SJCRH30 (cell line): Measurements from ENCODE around the gene WDCP. TPM values are rescaled to one million over a fixed set of nuclear protein-coding genes. Genes with fewer than 3 reads are reported as not detected.
A peak's percentile ranks its signal among the peaks of the same experiment; 100 is the strongest.
"Not testable (repeated sequence)": the region's sequence is repeated elsewhere in the genome, so short reads cannot be mapped to it uniquely, and the experiment has no call there.

Experiments
- DNase-seq, 2 experiments: peaks; one replicate each; pipeline ENCODE4 v3.0.0-alpha.2; 2015 to 2020
- H3K27ac ChIP-seq: fragments of 250-450 bp; sonication (Bioruptor Pico); 2 replicates; pipeline ENCODE4 v1.5.1; 2020; ENCODE audit warnings: mild to moderate bottlenecking, moderate library complexity
- H3K27me3 ChIP-seq: fragments of 250-450 bp; sonication (Bioruptor Pico); 2 replicates; pipeline ENCODE4 v1.5.1; 2020; ENCODE audit warnings: mild to moderate bottlenecking, moderate library complexity
- H3K36me3 ChIP-seq: fragments of 250-450 bp; sonication (Bioruptor Pico); 2 replicates; pipeline ENCODE4 v1.5.1; 2020; ENCODE audit warnings: mild to moderate bottlenecking, moderate library complexity
- H3K4me1 ChIP-seq: fragments of 250-450 bp; sonication (Bioruptor Pico); 2 replicates; pipeline ENCODE4 v1.5.1; 2020; ENCODE audit warnings: mild to moderate bottlenecking, moderate library complexity
- H3K4me3 ChIP-seq: fragments of 250-450 bp; sonication (Bioruptor Pico); 2 replicates; pipeline ENCODE4 v1.5.1; 2020; ENCODE audit warnings: mild to moderate bottlenecking, moderate library complexity
- H3K9me3 ChIP-seq: fragments of 250-450 bp; sonication (Bioruptor Pico); replicated peaks from 2 replicates; pipeline ENCODE4 v1.5.1; 2020; ENCODE audit warnings: mild to moderate bottlenecking, moderate library complexity
- total RNA-seq: library from RNA; depleted of rRNA; stranded (reverse); fragments of >200 nt; shearing (Covaris generic); gene quantifications from 2 replicates; pipeline ENCODE4 v1.2.3, GENCODE V29; 2014; rRNA removed

The WDCP gene, protein sequence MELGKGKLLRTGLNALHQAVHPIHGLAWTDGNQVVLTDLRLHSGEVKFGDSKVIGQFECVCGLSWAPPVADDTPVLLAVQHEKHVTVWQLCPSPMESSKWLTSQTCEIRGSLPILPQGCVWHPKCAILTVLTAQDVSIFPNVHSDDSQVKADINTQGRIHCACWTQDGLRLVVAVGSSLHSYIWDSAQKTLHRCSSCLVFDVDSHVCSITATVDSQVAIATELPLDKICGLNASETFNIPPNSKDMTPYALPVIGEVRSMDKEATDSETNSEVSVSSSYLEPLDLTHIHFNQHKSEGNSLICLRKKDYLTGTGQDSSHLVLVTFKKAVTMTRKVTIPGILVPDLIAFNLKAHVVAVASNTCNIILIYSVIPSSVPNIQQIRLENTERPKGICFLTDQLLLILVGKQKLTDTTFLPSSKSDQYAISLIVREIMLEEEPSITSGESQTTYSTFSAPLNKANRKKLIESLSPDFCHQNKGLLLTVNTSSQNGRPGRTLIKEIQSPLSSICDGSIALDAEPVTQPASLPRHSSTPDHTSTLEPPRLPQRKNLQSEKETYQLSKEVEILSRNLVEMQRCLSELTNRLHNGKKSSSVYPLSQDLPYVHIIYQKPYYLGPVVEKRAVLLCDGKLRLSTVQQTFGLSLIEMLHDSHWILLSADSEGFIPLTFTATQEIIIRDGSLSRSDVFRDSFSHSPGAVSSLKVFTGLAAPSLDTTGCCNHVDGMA
- total RNA-seq = 45.5 and 46.2 TPM in 2 replicates

DNA sequence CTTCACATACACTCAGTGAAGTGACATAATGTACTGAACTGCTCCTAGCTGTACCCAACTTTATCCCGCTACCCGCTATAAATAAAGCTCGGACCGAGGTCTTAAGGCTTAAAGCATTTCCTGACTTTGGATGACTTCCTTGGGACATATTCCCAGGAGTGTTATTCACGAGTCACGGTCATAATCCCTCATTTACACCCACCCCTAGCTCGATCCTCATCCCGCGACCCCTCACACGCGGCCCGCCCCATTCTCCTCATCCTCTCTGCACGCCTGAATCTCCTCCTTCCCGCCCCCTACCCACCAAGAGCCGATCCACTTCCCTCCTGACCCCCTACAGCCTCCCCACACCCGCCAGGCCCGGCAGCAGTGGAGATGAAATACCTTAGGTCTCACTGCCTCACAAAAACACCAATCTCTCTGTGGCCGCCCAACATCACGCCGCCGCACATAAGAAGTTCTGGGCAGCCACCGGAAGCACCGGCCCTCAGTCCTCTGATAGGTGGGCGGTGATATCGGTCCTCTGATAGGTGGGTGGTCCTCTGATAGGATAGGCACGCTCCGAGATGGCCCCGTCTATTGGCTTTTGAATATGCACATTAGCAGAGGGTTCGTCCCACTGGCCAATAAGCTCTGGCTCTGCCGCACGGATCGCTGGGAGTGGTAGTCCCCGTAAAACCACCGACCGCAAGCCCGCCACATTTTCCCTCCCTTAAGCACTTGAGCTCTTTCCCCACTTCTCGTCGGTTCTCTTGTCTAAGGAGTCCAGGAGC is at the start of gene WDCP:
TSS of gene WDCP (minus strand) at position 462 of the 773 bp plus-strand sequence. CDS start 7,897 bp downstream, outside the sequence.
- peak; percentile 100 for DNase-seq
- Histone ChIP-seq H3K36me3 (no peaks in the 10 kb centered on the region), H3K4me3 (peak within 1 kb of the TSS; percentile 71), H3K4me1 (no peaks in the 10 kb centered on the region), H3K27me3 (no peaks in the 10 kb centered on the region), H3K27ac (peak within 1 kb of the TSS; percentile 79), H3K9me3 (no peaks in the 10 kb centered on the region)

DNA sequence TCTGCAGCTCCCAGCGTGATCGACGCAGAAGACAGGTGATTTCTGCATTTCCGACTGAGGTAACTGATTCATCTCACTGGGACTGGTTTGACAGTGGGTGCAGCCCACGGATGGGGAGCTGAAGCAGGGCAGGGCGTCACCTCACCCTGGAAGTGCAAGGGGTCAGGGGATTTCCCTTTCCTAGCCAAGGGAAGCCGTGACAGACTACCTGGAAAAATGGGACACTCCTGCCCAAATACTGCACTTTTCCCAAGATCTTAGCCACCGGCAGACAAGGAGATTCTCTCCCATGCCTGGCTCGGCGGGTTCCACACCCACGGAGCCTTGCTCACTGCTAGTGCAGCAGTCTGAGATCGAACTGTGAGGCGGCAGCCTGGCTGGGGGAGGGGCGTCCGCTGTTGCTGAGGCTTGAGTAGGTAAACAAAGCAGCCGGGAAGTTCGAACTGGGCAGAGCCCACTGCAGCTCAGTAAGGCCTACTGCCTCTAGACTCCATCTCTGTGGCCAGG is 48.0 kb upstream of the WDCP start:
- not testable (repeated sequence) for DNase-seq, H3K4me3 ChIP-seq, H3K27ac ChIP-seq, H3K27me3 ChIP-seq, H3K9me3 ChIP-seq, H3K4me1 ChIP-seq, H3K36me3 ChIP-seq

DNA sequence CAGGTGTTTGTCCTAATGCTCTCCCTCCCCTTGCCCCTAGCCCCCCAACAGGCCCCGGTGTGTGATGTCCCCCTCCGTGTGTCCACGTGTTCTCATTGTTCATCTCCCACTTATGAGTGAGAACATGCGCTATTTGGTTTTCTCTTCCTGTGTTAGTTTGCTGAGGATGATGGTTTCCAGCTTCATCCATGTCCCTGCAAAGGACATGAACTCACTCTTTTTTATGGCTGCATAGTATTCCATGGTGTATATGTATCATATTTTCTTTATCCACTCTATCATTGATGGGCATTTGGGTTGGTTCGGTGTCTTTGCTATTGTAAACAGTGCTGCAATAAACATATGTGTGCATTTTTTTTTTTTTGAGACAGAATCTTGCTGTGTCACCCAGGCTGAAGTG is 46.1 kb upstream of the WDCP start:
- not testable (repeated sequence) for H3K27ac ChIP-seq, DNase-seq, H3K4me1 ChIP-seq, H3K9me3 ChIP-seq, H3K4me3 ChIP-seq, H3K27me3 ChIP-seq, H3K36me3 ChIP-seq

DNA sequence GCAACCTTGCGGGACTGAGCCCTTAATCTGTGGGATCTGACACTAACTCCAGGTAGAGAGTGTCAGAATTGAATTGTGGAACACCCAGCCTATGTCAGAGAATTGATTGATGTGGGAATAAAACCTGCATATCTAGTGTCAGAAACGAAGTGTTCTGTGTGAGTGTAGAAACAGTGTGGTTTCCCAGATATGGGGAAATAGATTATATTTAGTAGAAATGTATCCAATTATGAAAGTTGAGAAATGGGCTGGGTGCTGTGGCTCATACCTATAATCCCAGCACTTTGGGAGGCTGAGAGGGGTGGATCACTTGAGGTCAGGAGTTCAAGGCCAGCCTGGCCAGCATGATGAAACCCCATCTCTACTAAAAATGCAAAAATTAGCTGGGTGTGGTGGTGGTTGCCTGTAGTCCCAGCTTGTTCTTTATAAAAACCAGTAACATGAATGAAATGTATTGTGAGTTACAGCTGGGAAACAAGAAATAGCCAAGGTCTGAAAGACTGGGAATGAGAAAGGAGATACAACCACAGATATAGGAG is 41.7 kb upstream of the WDCP start:
- no peak for DNase-seq
- H3K4me1 ChIP-seq = peaks cover 3% of the 10 kb centered on the region; the same call in 1 of the 2 replicates
- no peak overlapping the region for H3K27ac ChIP-seq
- H3K36me3 ChIP-seq = no peaks in the 10 kb centered on the region
- no peaks in the 10 kb centered on the region for H3K9me3 ChIP-seq
- no peak overlapping the region for H3K4me3 ChIP-seq
- H3K27me3 ChIP-seq = no peaks in the 10 kb centered on the region

DNA sequence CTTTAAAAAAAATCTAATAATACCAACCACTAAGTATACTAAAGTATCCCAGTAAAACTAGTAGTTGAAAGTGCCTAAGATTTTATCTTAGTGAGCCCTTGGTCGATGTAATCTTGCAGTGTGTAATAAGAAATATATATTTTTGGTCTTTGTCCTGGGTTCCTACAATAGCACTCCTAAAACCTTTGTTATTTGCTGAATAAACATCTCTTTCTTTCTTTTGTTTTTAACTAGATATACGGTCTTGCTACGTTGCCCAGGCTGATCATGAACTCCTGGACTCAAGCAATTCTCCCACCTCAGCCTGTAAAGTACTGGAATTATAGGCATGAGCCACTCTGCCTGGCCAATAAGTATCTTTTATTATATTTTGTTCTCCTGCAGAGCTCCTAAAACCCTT is 39.8 kb upstream of the WDCP start:
- H3K4me3 ChIP-seq = no peak overlapping the region
- H3K27ac ChIP-seq = no peak overlapping the region
- no peaks in the 10 kb centered on the region for H3K27me3 ChIP-seq
- H3K36me3 ChIP-seq = peaks cover 6% of the 10 kb centered on the region
- no peaks in the 10 kb centered on the region for H3K9me3 ChIP-seq
- peaks cover 16% of the 10 kb centered on the region for H3K4me1 ChIP-seq
- no peak for DNase-seq

DNA sequence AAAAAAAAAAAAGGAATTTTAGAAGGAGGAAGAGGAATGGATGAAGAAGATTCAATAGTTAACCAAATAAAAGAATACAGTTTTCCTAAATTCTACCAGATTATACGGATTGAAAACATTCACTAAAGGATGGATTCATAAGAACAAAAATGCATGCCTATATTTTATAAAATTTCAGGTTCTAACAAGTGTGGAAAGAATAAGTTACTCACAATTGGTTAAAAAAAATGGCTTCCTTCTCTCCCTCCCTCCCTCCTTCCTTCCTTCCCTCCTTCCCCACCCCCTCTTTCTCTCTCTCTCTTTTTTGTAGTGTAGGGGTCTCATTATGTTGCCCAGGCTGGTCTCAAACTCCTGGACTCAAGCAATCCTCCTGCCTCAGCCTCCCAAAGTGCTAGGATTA is 39.0 kb upstream of the WDCP start:
- peaks cover 24% of the 10 kb centered on the region for H3K4me1 ChIP-seq
- DNase-seq = no peak
- no peak overlapping the region for H3K4me3 ChIP-seq
- H3K27ac ChIP-seq = no peak overlapping the region
- H3K27me3 ChIP-seq = no peaks in the 10 kb centered on the region
- H3K36me3 ChIP-seq = peaks cover 6% of the 10 kb centered on the region
- no peaks in the 10 kb centered on the region for H3K9me3 ChIP-seq

DNA sequence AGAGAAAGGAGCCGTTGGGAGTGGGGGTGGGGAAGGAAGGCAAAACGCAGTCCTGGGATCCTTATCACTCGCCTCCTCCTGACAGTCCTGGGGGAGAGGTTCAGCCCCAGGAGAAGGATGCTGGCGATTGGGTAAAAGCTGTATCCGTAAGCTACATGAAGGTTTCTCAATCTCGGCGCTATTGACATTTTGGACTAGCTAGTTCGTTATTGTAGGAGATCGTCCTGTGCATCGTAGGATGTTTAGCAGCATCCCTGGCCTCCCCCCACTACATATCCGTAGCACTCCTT is 38.0 kb upstream of the WDCP start:
- Histone ChIP-seq H3K36me3 (peaks cover 6% of the 10 kb centered on the region), H3K4me1 (peaks cover 31% of the 10 kb centered on the region), H3K4me3 (peak overlapping the region; percentile 73), H3K9me3 (no peaks in the 10 kb centered on the region), H3K27ac (peak overlapping the region; percentile 96), H3K27me3 (no peaks in the 10 kb centered on the region)
- no peak for DNase-seq

DNA sequence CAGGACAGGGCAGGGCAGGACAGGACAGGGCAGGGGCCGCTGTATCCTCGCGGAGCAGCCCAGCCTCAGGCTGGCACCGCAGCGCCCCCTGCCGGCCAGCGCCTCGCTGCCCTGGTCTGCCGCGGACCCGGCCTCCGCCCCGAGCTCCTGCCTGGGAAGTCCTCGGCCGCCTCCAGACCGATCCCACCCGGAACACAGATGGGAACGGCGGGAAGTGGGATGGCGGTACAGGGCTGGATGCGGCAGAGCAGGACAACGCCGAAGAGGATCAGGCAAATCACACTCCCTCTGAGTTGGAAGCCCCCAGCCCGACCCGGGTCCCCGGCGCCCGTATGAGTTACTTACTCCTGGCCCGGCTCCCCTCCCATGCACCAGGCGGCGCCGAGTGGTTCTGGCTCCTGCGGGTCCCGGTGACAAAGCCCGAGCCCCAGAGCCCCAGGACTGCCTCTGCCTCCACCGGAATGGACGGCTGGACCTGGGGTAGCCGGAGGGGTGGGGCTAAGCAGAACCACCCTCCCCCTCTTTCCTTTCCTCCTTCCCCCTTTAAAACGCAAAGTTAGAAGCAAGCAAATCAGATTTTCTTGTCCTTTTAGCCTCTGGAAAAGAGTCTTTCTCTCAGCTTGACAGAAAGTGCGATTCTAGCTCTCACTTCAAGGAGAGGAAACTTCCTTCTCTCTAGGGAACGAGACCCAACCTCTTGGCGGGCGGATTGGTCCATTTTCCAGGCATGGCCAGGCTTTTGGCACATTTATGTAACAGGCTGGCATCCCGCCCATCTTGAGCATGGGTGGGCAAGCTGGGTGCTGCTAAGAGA is 37.4 kb upstream of the WDCP start, which contains the start of gene TP53I3:
TSS of gene TP53I3 (minus strand) at position 449 of the 814 bp plus-strand sequence. CDS start 508 bp downstream, outside the sequence.
- H3K9me3 ChIP-seq = no peaks in the 10 kb centered on the region
- no peaks in the 10 kb centered on the region for H3K27me3 ChIP-seq
- peaks cover 36% of the 10 kb centered on the region for H3K4me1 ChIP-seq
- H3K4me3 ChIP-seq = peak within 1 kb of the TSS; percentile 73
- DNase-seq = peak; percentile 96 to 97
- peaks cover 8% of the 10 kb centered on the region for H3K36me3 ChIP-seq
- H3K27ac ChIP-seq = peak within 1 kb of the TSS; percentile 96

DNA sequence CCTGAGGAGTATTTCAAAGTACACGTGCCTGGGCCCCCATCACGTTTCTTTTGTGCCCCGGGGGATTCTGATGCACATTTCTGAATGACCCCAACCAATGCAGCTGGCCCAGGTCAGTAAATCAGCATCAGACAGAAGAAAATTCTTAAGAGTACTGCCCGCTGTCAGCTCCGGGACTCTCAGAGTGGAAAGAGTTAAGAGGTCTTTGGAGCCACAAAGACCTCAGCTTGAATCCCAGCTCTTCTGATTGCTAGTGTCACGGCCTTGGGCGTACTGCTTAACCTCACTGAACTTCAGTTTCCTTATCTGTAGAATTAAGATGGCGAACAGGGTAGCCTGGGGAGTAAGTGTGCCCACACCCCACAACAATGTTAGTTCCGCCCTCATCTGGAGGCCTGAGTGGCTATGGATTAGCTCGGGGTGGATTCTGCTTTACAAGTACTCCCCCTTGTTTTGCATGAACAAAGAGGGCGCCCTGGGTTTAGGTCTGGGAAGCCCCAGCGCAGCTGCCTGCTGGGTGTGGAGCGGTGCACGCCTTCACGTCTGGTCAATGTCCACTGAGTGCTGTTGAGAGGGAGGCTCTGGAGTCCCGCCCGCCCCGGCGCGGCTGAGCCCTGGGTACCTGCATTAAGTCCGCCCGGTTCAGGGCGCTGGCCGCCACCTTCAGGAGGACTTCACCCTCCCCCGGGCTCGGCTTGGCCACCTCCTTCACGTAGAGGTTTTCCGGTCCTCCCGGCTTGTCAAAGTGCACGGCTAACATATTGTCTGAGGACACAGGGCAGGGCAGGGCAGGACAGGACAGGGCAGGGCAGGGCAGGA is 36.6 kb upstream of the WDCP start:
- Histone ChIP-seq H3K4me3 (peak overlapping the region; percentile 73), H3K36me3 (peaks cover 16% of the 10 kb centered on the region), H3K9me3 (no peaks in the 10 kb centered on the region), H3K4me1 (peaks cover 41% of the 10 kb centered on the region), H3K27ac (peak overlapping the region; percentile 96), H3K27me3 (no peaks in the 10 kb centered on the region)
- DNase-seq = peak; percentile 99

DNA sequence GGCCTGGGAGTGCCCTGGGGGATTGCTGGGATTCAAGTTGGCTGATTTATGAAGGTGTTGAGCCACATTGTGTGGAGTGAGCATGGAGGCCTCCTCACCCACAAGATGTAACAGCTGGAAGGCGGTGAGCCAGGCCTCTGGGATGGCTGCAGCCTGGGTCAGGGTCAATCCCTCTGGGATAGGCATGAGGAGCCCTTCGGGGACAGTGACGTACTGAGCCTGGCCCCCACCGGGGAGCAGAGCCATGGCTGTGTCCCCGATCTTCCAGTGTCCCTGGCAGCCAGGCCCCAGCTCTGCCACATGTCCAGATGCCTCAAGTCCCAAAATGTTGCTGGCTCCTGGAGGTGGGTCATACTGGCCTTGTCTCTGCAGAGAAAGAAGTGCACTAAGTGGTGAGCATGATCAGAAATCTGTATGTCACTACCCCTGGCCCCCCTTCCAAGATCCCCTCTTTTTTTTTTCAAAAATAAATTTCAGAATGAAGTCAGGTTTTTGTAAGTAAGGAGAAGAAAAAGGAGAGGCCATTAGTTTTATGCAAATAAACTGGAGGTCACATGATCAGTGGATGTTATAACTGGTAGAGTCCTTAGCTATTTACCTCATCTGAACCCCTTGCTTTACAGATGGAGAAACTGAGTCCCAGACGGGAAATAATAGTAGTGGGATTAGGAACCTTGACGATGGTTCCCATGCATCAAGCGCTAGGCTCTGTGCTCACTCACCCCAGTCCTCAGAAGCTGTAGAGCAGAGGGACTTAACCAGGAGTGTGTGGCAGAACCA is 35.8 kb upstream of the WDCP start:
- no peaks in the 10 kb centered on the region for H3K27me3 ChIP-seq
- peaks cover 17% of the 10 kb centered on the region for H3K36me3 ChIP-seq
- H3K9me3 ChIP-seq = no peaks in the 10 kb centered on the region
- peaks cover 41% of the 10 kb centered on the region for H3K4me1 ChIP-seq
- peak in 1 of 2 experiments; percentile 23 for DNase-seq
- peak overlapping the region; percentile 96 for H3K27ac ChIP-seq
- peak overlapping the region; percentile 73 for H3K4me3 ChIP-seq

DNA sequence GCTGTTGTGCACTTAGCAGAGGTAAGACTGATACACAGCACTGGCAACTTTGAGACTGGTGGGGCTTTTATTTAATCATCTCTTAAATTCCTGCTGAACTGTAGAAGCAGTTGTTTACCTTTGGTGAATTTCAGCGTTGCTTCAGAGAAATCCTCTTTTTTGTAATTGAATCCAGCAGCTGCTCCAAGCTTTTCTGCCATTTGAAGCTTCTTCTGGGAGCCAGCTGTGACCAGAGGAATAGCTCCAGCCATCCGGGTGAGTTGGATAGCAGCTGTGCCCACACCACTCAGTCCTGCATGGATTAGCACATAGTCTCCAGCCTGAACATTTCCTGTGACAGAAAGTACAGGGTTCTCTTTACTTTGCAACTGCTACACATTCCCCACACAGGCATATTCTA is 33.5 kb upstream of the WDCP start:
- DNase-seq = peak; percentile 98 to 99
- Histone ChIP-seq H3K4me1 (peaks cover 41% of the 10 kb centered on the region), H3K27ac (peak overlapping the region; percentile 96), H3K36me3 (peaks cover 17% of the 10 kb centered on the region), H3K27me3 (no peaks in the 10 kb centered on the region), H3K9me3 (no peaks in the 10 kb centered on the region), H3K4me3 (no peak overlapping the region)

DNA sequence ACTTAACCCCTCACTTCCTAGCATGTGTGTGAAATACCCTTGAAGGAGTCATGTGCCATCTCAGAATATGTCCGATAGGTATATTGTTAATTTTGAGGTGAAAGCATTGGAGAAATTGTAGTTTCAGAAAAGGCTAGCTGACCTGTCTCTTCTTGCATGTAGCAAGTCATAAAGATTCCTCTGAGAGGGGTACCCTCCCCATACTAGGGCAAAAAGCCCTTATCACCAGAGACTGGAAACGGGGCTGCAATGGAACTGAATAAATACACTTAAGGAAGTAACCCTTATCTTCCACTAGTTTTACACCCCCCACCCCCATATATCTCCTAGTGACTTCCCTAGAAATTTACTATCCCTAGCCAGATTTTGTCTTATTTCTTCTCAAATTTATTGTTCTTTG is 30.7 kb upstream of the WDCP start:
- Histone ChIP-seq H3K27me3 (no peaks in the 10 kb centered on the region), H3K4me1 (peaks cover 33% of the 10 kb centered on the region), H3K9me3 (no peaks in the 10 kb centered on the region), H3K4me3 (no peak overlapping the region), H3K27ac (no peak overlapping the region), H3K36me3 (peaks cover 33% of the 10 kb centered on the region)
- DNase-seq = no peak

DNA sequence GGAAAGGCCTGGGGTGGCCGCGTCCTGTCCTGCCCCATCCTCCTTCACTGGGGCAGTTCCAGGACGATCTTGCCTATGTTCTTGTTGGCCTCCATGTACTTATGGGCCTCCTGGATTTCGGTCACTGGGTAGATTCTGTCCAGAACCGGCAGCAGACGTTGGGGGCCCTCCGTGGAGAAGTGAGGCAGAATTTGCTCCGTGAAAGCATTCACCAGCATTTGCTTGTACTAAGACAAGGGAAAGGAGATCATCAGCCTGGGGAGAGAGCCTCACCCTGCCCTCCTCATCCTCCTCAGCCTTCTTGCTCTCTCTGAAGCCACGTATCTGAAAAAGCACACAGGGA is 30.3 kb upstream of the WDCP start:
- H3K27ac ChIP-seq = no peak overlapping the region
- H3K4me1 ChIP-seq = peaks cover 29% of the 10 kb centered on the region
- no peak for DNase-seq
- no peaks in the 10 kb centered on the region for H3K9me3 ChIP-seq
- H3K4me3 ChIP-seq = no peak overlapping the region
- H3K36me3 ChIP-seq = peaks cover 36% of the 10 kb centered on the region
- no peaks in the 10 kb centered on the region for H3K27me3 ChIP-seq
